ENCODE results near the gene M1AP. TPM values are rescaled to one million over a fixed set of nuclear protein-coding genes. Genes with fewer than 3 reads are reported as not detected.

Gene M1AP
- total RNA-seq, 1 experiment from 2014 or later, result not detected

DNA sequence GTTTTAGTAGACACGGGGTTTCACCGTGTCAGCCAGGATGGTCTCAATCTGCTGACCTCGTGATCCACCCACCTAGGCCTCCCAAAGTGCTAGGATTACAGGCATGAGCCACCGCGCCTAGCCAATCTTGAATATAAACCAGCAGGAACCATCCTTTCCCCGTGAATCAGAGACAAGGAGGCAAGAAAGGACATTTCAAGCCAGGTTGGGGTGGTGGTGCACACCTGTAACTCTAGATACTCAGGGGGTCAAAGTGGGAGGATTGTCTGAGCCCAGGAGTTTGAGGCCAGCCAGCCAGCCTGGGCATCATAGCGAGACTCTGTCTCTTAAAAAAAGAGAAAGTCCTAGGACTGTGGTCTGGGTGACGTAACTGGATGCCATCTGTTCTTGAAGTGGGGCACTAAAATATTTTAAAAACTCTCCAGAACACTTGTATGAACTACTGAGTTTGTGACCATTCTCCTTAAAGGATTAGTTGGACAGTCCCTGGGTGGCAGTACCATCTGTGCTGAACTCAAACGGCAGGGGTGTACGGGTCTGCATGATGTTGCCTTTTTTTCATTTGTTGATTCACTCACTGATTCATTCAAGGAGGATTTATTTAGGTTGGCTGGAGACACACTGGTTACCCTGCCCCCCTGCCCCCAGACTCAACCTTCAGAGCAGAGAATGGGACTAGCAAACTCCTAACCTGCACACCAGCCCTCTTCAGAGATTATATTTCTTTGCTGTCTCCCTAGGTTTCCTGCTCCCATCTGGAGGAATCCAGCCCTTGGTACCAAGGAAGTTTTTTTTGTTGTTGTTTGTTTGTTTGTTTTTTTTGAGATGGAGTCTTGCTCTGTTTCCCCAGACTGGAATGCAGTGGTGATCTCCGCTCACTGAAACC, 136.8 kb downstream of the M1AP start:
- Histone ChIP-seq H3K9me3 (no peaks in the 10 kb centered on the region), H3K36me3 (ENCODE audit: control insufficient read depth, insufficient read depth, low read length) (no peaks in the 10 kb centered on the region), H3K4me3 (ENCODE audit: low read depth, low read length) (no peak overlapping the region), H3K4me1 (peaks cover 12% of the 10 kb centered on the region), H3K27me3 (replicated peaks; ENCODE audit: control insufficient read depth, insufficient read depth, low read length) (no peaks in the 10 kb centered on the region)
- Mint-ChIP-seq H3K4me3 (ENCODE audit: unreplicated experiment) (no peak overlapping the region), H3K27me3 (ENCODE audit: insufficient read depth, unreplicated experiment) (no peaks in the 10 kb centered on the region), H3K9me3 (ENCODE audit: unreplicated experiment) (no peaks in the 10 kb centered on the region), H3K27ac (ENCODE audit: unreplicated experiment) (no peak overlapping the region), H3K4me1 (ENCODE audit: low read depth, unreplicated experiment) (peaks cover 13% of the 10 kb centered on the region), H3K36me3 (ENCODE audit: insufficient read depth, unreplicated experiment) (peaks cover 24% of the 10 kb centered on the region)
- CTCF ChIA-PET, result interaction anchor here (1.4 kb wide), 1 partner anchor 21 kb away, joined by 4 read pairs; no protein-coding TSS in a partner anchor
- POLR2A ChIA-PET, result no interaction called here
- DNase-seq, result peak in 1 of 2 experiments; percentile 26
- TF ChIP-seq, protein P1, sequence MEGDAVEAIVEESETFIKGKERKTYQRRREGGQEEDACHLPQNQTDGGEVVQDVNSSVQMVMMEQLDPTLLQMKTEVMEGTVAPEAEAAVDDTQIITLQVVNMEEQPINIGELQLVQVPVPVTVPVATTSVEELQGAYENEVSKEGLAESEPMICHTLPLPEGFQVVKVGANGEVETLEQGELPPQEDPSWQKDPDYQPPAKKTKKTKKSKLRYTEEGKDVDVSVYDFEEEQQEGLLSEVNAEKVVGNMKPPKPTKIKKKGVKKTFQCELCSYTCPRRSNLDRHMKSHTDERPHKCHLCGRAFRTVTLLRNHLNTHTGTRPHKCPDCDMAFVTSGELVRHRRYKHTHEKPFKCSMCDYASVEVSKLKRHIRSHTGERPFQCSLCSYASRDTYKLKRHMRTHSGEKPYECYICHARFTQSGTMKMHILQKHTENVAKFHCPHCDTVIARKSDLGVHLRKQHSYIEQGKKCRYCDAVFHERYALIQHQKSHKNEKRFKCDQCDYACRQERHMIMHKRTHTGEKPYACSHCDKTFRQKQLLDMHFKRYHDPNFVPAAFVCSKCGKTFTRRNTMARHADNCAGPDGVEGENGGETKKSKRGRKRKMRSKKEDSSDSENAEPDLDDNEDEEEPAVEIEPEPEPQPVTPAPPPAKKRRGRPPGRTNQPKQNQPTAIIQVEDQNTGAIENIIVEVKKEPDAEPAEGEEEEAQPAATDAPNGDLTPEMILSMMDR (IDR thresholded peaks at IDR 0.05; ENCODE audit: insufficient read depth in 1 of 2, low read depth in 1 of 2, low read length in 1 of 2, severe bottlenecking in 1 of 2, unreplicated experiment in 1 of 2), result no peak
- no TSS peak for BruUV-seq (replicated peaks)
- intact Hi-C loops (cut with micrococcal nuclease; ENCODE audit: unreplicated experiment), result no loop called here

DNA sequence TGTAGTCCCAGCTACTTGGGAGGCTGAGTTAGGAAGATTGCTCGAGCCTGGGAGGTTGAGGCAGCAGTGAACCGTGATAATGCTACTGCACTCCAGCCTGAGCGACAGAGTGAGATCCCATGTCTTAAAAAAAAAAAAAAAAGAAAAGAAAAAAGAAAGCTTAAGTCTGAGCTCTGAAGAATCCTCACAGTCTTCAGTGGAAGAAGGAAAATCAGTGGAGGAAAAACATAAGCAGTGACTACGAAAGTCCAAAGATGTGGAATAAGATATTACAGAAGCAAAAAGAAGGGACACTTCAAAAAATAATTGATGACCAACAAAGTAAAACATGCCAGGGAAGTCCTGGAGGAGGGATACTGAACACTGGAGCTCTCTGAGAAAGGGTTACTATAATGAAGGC, 137.9 kb downstream of the M1AP start:
- Histone ChIP-seq H3K4me3 (ENCODE audit: low read depth, low read length) (no peak overlapping the region), H3K27me3 (replicated peaks; ENCODE audit: control insufficient read depth, insufficient read depth, low read length) (no peaks in the 10 kb centered on the region), H3K9me3 (no peaks in the 10 kb centered on the region), H3K36me3 (ENCODE audit: control insufficient read depth, insufficient read depth, low read length) (0 out of 2 replicates have a peak, but pooled peaks cover 2% of the 10 kb centered on the region), H3K4me1 (peaks cover 19% of the 10 kb centered on the region)
- H3K27me3 Mint-ChIP-seq (ENCODE audit: insufficient read depth, unreplicated experiment), result no peaks in the 10 kb centered on the region
- intact Hi-C loops (cut with micrococcal nuclease; ENCODE audit: unreplicated experiment), result no loop called here
- peaks cover 27% of the 10 kb centered on the region for H3K36me3 Mint-ChIP-seq (ENCODE audit: insufficient read depth, unreplicated experiment)
- TF ChIP-seq, protein P1 (IDR thresholded peaks at IDR 0.05; ENCODE audit: insufficient read depth in 1 of 2, low read depth in 1 of 2, low read length in 1 of 2, severe bottlenecking in 1 of 2, unreplicated experiment in 1 of 2), result no peak
- H3K27ac Mint-ChIP-seq (ENCODE audit: unreplicated experiment), result no peak overlapping the region
- H3K9me3 Mint-ChIP-seq (ENCODE audit: unreplicated experiment), result no peaks in the 10 kb centered on the region
- POLR2A ChIA-PET, result interaction anchor here (0.7 to 1.1 kb wide), 2 partner anchors 12 to 16 kb away, joined by 3 read pairs; partner anchors contain the start of gene DQX1
- CTCF ChIA-PET, result interaction anchor here (0.7 kb wide), 1 partner anchor 52 kb away, joined by 4 read pairs; the partner anchor contains the start of gene WBP1
- H3K4me3 Mint-ChIP-seq (ENCODE audit: unreplicated experiment), result no peak overlapping the region
- no peak for DNase-seq
- H3K4me1 Mint-ChIP-seq (ENCODE audit: low read depth, unreplicated experiment), result peaks cover 15% of the 10 kb centered on the region
- no TSS peak for BruUV-seq (replicated peaks)

DNA sequence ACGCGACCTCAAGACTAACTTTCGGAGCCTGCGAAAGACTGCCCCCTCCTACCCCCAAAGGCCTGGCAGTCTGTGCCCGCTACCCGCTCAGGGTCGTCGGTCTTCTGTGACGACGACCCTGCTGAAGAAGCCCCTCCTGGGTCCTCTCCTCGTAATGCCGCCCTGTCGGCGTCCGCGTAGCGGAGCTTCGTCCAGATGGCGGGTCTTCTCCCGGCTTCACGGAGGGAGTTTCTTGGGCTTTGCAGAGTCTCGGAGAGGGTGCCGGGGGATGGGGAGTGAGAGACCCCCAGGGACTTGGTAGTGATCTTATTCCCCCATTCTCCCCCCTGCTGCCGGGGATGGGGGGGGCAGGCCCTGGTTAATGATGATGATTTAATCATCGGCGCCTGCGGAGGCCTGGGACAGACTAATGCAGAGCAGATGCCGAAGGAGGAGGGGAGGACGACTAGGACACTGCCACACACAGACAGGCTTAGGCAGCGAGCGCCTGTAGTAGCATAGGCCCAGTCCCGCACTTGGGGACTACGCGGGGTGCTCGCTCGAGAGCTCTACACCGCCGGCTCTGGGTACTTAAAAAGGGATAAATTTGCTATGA, 140.1 kb downstream of the M1AP start:
- Mint-ChIP-seq H3K27me3 (ENCODE audit: insufficient read depth, unreplicated experiment) (no peaks in the 10 kb centered on the region), H3K4me3 (ENCODE audit: unreplicated experiment) (peak overlapping the region; percentile 91), H3K36me3 (ENCODE audit: insufficient read depth, unreplicated experiment) (peaks cover 43% of the 10 kb centered on the region), H3K27ac (ENCODE audit: unreplicated experiment) (peak overlapping the region; percentile 99), H3K9me3 (ENCODE audit: unreplicated experiment) (no peaks in the 10 kb centered on the region), H3K4me1 (ENCODE audit: low read depth, unreplicated experiment) (peaks cover 28% of the 10 kb centered on the region)
- TF ChIP-seq, protein P1 (IDR thresholded peaks at IDR 0.05; ENCODE audit: insufficient read depth in 1 of 2, low read depth in 1 of 2, low read length in 1 of 2, severe bottlenecking in 1 of 2, unreplicated experiment in 1 of 2), result no peak
- Histone ChIP-seq H3K9me3 (no peaks in the 10 kb centered on the region), H3K4me3 (ENCODE audit: low read depth, low read length) (peak overlapping the region; percentile 68), H3K27me3 (replicated peaks; ENCODE audit: control insufficient read depth, insufficient read depth, low read length) (no peaks in the 10 kb centered on the region), H3K36me3 (ENCODE audit: control insufficient read depth, insufficient read depth, low read length) (0 out of 2 replicates have a peak, but pooled peaks cover 2% of the 10 kb centered on the region), H3K4me1 (peaks cover 26% of the 10 kb centered on the region)
- ChIA-PET CTCF (no interaction called here), POLR2A (interaction anchor here (0.6 to 1.5 kb wide), 2 partner anchors 22 kb away, joined by 5 to 7 read pairs; partner anchors contain the start of genes AUP1 and HTRA2)
- BruUV-seq (replicated peaks), result no TSS peak
- intact Hi-C loops (cut with micrococcal nuclease; ENCODE audit: unreplicated experiment), result loop anchor here (1.0 to 2.0 kb wide), 6 partner anchors 21 to 79 kb away; partner anchors contain the start of genes AUP1, HTRA2, TTC31 and WBP1
- peak; percentile 49 to 58 for DNase-seq
